Measurements from ENCODE around the gene LRRC32. TPM values are rescaled to one million over a fixed set of nuclear protein-coding genes. Genes with fewer than 3 reads are reported as not detected.

Gene LRRC32
- total RNA-seq: 20.5 and 78.2 TPM in 2 replicates

GRCh38 chr11:76670485-76671236, at the start of gene LRRC32:
Gene LRRC32, minus strand, starts transcription at chr11:76670747. Its CDS starts 4,793 bp downstream, at chr11:76665954.

Other genes with a start within 250 kb of the LRRC32 start
- gene EMSY, start 225.7 kb downstream of the LRRC32 start, total RNA-seq: 9.0 and 12.0 TPM in 2 replicates
- gene TSKU, start 112.6 kb upstream of the LRRC32 start, total RNA-seq: 6.0 and 6.4 TPM in 2 replicates
- 9.8 and 17.3 TPM in 2 replicates for gene ACER3, start 190.2 kb upstream of the LRRC32 start, total RNA-seq

All from endothelial cell of coronary artery (primary cell).